Measurements from ENCODE around the gene NRXN3. TPM values are rescaled to one million over a fixed set of nuclear protein-coding genes. Genes with fewer than 3 reads are reported as not detected.

The NRXN3 gene
- total RNA-seq, 2 donors from 2014 or later: 1.3 to 2.3 TPM

DNA sequence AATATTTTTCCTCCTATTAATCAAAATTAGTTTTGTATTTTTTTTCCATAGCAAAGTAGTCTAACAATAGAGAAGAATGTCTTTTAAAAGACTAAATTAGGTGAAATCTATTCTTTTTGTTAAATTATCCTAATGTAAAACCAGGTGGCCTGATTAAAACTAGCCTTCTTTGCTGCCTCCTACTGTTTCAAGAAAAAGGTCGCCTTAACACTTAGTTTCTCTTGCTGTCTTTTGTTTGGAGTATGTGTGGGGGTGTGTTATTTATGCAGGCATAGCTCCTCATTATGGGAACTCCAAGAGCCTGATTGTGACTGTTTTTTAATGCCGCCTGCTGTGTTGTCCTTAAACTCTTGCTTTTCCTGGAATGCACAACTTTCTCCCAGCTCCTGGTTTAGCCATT, 1185.9 kb downstream of the NRXN3 start:
- no peaks in the 10 kb centered on the region for H3K36me3 ChIP-seq (replicated peaks in 1 of 2; ENCODE audit: insufficient read depth in 1 of 2, low read depth in 2 of 2)
- H3K27me3 ChIP-seq: no peaks in the 10 kb centered on the region
- intact Hi-C loops (cut with DNase I): no loop called here
- H3K4me1 ChIP-seq: no peaks in the 10 kb centered on the region
- WGBS, 2 donors: 80 to 89% methylated on average over 2 of the region's 2 CpGs
- no peak overlapping the region for H3K27ac ChIP-seq
- DNase-seq: no peak
- no peaks in the 10 kb centered on the region for H3K9me3 ChIP-seq
- TF ChIP-seq POLR2A (IDR thresholded peaks at IDR 0.05): no peak
- TF ChIP-seq, protein P1, sequence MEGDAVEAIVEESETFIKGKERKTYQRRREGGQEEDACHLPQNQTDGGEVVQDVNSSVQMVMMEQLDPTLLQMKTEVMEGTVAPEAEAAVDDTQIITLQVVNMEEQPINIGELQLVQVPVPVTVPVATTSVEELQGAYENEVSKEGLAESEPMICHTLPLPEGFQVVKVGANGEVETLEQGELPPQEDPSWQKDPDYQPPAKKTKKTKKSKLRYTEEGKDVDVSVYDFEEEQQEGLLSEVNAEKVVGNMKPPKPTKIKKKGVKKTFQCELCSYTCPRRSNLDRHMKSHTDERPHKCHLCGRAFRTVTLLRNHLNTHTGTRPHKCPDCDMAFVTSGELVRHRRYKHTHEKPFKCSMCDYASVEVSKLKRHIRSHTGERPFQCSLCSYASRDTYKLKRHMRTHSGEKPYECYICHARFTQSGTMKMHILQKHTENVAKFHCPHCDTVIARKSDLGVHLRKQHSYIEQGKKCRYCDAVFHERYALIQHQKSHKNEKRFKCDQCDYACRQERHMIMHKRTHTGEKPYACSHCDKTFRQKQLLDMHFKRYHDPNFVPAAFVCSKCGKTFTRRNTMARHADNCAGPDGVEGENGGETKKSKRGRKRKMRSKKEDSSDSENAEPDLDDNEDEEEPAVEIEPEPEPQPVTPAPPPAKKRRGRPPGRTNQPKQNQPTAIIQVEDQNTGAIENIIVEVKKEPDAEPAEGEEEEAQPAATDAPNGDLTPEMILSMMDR (IDR thresholded peaks at IDR 0.05): peak in 3 of 7 experiments; percentile 10 to 17 (median 15)
- no peak for ATAC-seq
- no peak overlapping the region for H3K4me3 ChIP-seq

DNA sequence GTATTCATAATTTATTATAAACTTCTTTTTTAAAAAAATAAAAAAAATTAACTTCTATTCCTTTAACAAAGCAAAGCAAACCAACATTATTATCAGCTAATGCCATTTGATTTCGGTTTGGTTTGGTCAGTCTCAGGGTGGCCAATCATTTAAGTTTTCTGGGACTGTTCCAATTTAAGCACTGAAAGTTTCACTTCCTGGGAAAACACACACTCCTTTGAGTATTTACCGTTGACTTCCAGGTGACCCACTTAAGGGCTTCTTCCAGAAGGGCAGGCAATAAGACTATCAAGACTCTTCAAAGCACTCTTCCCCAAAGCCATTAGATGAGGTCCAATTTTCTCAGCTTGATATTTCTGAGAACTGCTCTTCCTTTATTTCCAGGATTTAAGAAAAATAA, 1187.1 kb downstream of the NRXN3 start:
- no peaks in the 10 kb centered on the region for H3K27me3 ChIP-seq
- TF ChIP-seq, protein P1 (IDR thresholded peaks at IDR 0.05): no peak
- no peak for TF ChIP-seq POLR2A (IDR thresholded peaks at IDR 0.05)
- no peaks in the 10 kb centered on the region for H3K4me1 ChIP-seq
- no peaks in the 10 kb centered on the region for H3K9me3 ChIP-seq
- H3K36me3 ChIP-seq (replicated peaks in 1 of 2; ENCODE audit: insufficient read depth in 1 of 2, low read depth in 2 of 2): no peaks in the 10 kb centered on the region
- intact Hi-C loops (cut with DNase I): no loop called here
- ATAC-seq (peak; percentile 50), DNase-seq (no peak)
- no peak overlapping the region for H3K4me3 ChIP-seq
- H3K27ac ChIP-seq: no peak overlapping the region
- WGBS, 2 donors: 15 to 23% methylated on average over 2 of the region's 2 CpGs

DNA sequence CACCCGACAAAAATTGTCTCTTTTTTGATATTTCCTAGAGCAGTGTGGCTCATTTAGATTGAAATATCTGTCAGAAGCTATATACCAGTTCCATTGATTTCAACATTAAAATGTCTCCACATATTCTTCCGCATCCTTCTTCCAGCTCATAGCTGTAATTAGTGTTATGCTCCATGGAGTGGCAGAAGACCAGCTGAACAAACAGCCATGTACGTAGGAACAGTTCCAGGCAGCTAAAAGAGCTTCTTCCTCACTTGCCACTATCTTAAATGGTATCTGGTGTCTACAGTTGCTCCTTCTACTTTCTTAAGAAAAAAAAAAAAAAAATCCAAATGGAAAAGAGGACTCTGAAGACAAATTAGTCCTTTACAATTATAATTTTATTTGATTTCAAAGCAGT, 1193.1 kb downstream of the NRXN3 start:
- no peaks in the 10 kb centered on the region for H3K9me3 ChIP-seq
- H3K4me3 ChIP-seq: no peak overlapping the region
- no peak for DNase-seq
- no peak for TF ChIP-seq POLR2A (IDR thresholded peaks at IDR 0.05)
- TF ChIP-seq, protein P1 (IDR thresholded peaks at IDR 0.05): no peak
- ATAC-seq: no peak
- H3K36me3 ChIP-seq (replicated peaks in 1 of 2; ENCODE audit: insufficient read depth in 1 of 2, low read depth in 2 of 2): no peaks in the 10 kb centered on the region
- H3K27me3 ChIP-seq: no peaks in the 10 kb centered on the region
- intact Hi-C loops (cut with DNase I): no loop called here
- 74 to 75% methylated on average over 3 of the region's 3 CpGs for WGBS, 2 donors
- H3K4me1 ChIP-seq: no peaks in the 10 kb centered on the region
- no peak overlapping the region for H3K27ac ChIP-seq

DNA sequence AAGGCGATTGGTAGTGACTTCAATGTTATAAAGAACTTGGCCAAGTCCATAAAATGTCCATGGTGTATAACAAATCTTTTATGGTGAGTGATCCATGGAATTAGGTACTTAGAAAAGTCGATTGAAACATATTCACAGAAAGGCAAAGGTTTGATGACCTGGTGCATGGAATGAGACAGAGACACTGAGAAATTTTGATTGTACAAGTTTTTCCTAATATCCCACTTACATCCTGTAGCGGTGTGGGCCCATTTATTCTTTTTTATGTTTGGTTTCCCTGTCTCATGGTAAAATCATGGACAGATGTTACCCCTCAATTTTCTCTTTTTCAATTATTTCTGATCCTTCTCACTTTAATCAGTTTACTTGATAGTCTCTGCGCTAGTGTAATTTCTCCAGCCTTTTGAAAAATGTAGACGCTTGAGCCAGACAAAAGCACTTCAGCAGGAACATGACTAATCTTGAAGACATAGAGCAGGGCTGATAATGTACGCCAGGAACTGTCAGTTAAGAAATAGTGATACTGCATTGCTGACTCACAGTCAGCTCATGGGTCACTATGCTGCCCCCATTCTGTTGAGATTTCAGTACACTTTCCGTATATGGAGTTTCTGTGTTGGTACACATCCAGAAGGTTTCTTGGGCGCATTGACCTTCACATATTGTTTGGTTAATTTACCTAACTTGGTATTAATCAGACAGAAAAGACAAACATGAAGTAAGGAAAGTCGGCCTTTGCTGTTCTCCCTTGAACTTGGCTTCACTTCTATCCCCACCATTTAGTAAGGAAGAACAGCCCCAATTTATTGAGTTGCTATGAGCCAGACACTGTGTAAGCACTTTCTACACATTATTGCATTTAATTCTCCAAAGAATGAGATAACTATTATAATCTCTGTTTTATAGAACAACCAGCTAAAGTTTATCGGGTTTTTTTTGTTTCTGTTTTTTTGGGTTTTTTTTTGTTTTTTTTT, 1199.5 kb downstream of the NRXN3 start:
- intact Hi-C loops (cut with DNase I): no loop called here
- Histone ChIP-seq H3K36me3 (replicated peaks in 1 of 2; ENCODE audit: insufficient read depth in 1 of 2, low read depth in 2 of 2) (no peaks in the 10 kb centered on the region), H3K4me3 (no peak overlapping the region), H3K9me3 (no peaks in the 10 kb centered on the region), H3K27ac (no peak overlapping the region), H3K4me1 (no peaks in the 10 kb centered on the region), H3K27me3 (no peaks in the 10 kb centered on the region)
- TF ChIP-seq, protein P1 (IDR thresholded peaks at IDR 0.05): peak in 1 of 7 experiments; percentile 20
- no peak for TF ChIP-seq POLR2A (IDR thresholded peaks at IDR 0.05)
- DNase-seq: peak; percentile 12 to 66 (median 48)
- peak; percentile 88 for ATAC-seq
- 54 to 56% methylated on average over 10 of the region's 10 CpGs for WGBS, 2 donors

All from body of pancreas (tissue), 4 donors.